GM18498 (cell line): ENCODE measurements around the gene CEP78.

Source experiments
- ATAC-seq: cut with Tn5 transposase; IDR thresholded peaks from one replicate; pipeline ENCODE4 v1.9.1; 2021; ENCODE audit warnings: mild to moderate bottlenecking, moderate library complexity; ENCODE audit not compliant: unreplicated experiment

CEP78 gene

DNA sequence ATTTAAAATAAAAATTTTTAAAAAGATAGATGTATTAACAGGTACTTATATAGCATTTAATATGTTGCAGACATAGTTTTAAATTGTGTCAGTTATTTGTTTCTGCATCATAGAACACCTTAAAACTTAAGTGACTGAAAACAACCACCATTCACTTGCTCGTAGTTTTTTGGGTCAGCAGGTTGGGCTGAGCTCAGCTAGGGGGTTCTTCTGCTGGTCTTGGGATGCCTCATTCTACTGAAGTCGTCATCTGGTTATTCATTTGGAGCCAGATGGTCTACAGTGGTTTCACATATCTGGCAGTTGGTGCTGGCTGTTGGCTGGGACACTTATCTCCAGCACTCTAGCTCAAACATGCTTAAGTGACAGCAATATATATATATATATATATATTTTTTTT, 90.7 kb downstream of the CEP78 start:
- no peak for ATAC-seq
